KBM-7 (cell line): ENCODE results near the gene GALNT12.
A peak's percentile ranks its signal among the peaks of the same experiment; 100 is the strongest.

Experiments used
- DNase-seq: peaks from one replicate; pipeline ENCODE4 v3.0.0-alpha.2; 2015
- in situ Hi-C: fragments of 300-500 bp; cut with MboI; formaldehyde crosslinking; loops from 2 replicates; pipeline ENCODE4 v1.14.3; 2020; ENCODE audit warnings: low sequenced_read_pairs, low pct_unique_long_range_greater_than_20kb, mixed read lengths

The GALNT12 gene

GRCh38 chr9:98796364-98797101 is 10.9 kb upstream of the GALNT12 start, which contains the start of gene ANKS6:
ANKS6 (minus strand) TSS chr9:98796555; CDS start chr9:98796491, 64 bp downstream.
- in situ Hi-C loops, result no loop called here
- DNase-seq, result peak; percentile 81

GRCh38 chr9:98797491-98797890 is 10.0 kb upstream of the GALNT12 start:
- DNase-seq, result no peak
- in situ Hi-C loops, result no loop called here

GRCh38 chr9:98798254-98798653 is 9.2 kb upstream of the GALNT12 start:
- DNase-seq, result no peak
- in situ Hi-C loops, result no loop called here

- in situ Hi-C loops, result no loop called here
- DNase-seq, result no peak
These were observed 5.9 kb upstream of the GALNT12 start for GRCh38 chr9:98801561-98801960.

- in situ Hi-C loops, result no loop called here
These were observed 5.5 kb upstream of the GALNT12 start for GRCh38 chr9:98801969-98802371.

GRCh38 chr9:98804083-98804482 is 3.4 kb upstream of the GALNT12 start:
- DNase-seq, result no peak
- in situ Hi-C loops, result no loop called here

More at GRCh38 chr9:98801969-98802371, 5.5 kb upstream of the GALNT12 start:
- DNase-seq, result no peak

GRCh38 chr9:98805506-98806272 is 1.8 kb upstream of the GALNT12 start:
- no peak for DNase-seq
- in situ Hi-C loops, result no loop called here

GRCh38 chr9:98806394-98807035 is 955 bp upstream of the GALNT12 start:
- in situ Hi-C loops, result no loop called here
- no peak for DNase-seq

- in situ Hi-C loops, result no loop called here
These were observed 335 bp downstream of the GALNT12 start for GRCh38 chr9:98807814-98808195.

GRCh38 chr9:98808411-98808815 is 943 bp downstream of the GALNT12 start:
- DNase-seq, result peak; percentile 38
- in situ Hi-C loops, result no loop called here

More at GRCh38 chr9:98807814-98808195, 335 bp downstream of the GALNT12 start:
- no peak for DNase-seq

GRCh38 chr9:98808875-98809274 is 1.4 kb downstream of the GALNT12 start:
- DNase-seq, result no peak
- in situ Hi-C loops, result no loop called here

GRCh38 chr9:98809311-98810101 is 2.0 kb downstream of the GALNT12 start:
- in situ Hi-C loops, result no loop called here
- DNase-seq, result no peak

- no peak for DNase-seq
- in situ Hi-C loops, result no loop called here
These were observed 2.8 kb downstream of the GALNT12 start for GRCh38 chr9:98810102-98810842.

GRCh38 chr9:98811051-98811650 is 3.7 kb downstream of the GALNT12 start:
- in situ Hi-C loops, result no loop called here
- DNase-seq, result no peak

GRCh38 chr9:98815391-98815951 is 8.0 kb downstream of the GALNT12 start:
- in situ Hi-C loops, result no loop called here
- DNase-seq, result no peak

GRCh38 chr9:98818764-98819163 is 11.3 kb downstream of the GALNT12 start:
- no peak for DNase-seq
- in situ Hi-C loops, result no loop called here

GRCh38 chr9:98819231-98819630 is 11.8 kb downstream of the GALNT12 start:
- in situ Hi-C loops, result no loop called here
- DNase-seq, result no peak

- DNase-seq, result no peak
- in situ Hi-C loops, result no loop called here
These were observed 14.4 kb downstream of the GALNT12 start for GRCh38 chr9:98821831-98822230.
